NCI-H146 (cell line): ENCODE data around the gene COPZ1.
A peak's percentile ranks its signal among the peaks of the same experiment; 100 is the strongest.

Experiments
- DNase-seq: peaks from one replicate; lab custom pipeline; 2025; lab: John Stamatoyannopoulos, UW

Gene COPZ1

GRCh38 chr12:54359762-54360351 is 34.9 kb downstream of the COPZ1 start:
- DNase-seq, result no peak

GRCh38 chr12:54360717-54361456 is 36.0 kb downstream of the COPZ1 start:
- peak; percentile 86 for DNase-seq

- no peak for DNase-seq
These were observed 38.1 kb downstream of the COPZ1 start for GRCh38 chr12:54363047-54363446.

- no peak for DNase-seq
These were observed 38.7 kb downstream of the COPZ1 start for GRCh38 chr12:54363618-54364017.

- DNase-seq, result no peak
These were observed 39.5 kb downstream of the COPZ1 start, which contains the start of gene GPR84 for GRCh38 chr12:54364413-54364812. Gene GPR84, minus strand, starts transcription at chr12:54364486. Its CDS starts 635 bp downstream, at chr12:54363851.

GRCh38 chr12:54368025-54368708 is 43.2 kb downstream of the COPZ1 start:
- DNase-seq, result no peak

GRCh38 chr12:54368709-54369596 is 44.0 kb downstream of the COPZ1 start:
- DNase-seq, result peak; percentile 86

GRCh38 chr12:54369597-54370131 is 44.7 kb downstream of the COPZ1 start:
- DNase-seq, result no peak

GRCh38 chr12:54370171-54370730 is 45.3 kb downstream of the COPZ1 start:
- no peak for DNase-seq

GRCh38 chr12:54371328-54372112 is 46.6 kb downstream of the COPZ1 start:
- no peak for DNase-seq

- DNase-seq, result no peak
These were observed 47.3 kb downstream of the COPZ1 start for GRCh38 chr12:54372113-54372806.

GRCh38 chr12:54373649-54374561 is 49.0 kb downstream of the COPZ1 start:
- DNase-seq, result no peak

GRCh38 chr12:54374562-54375258 is 49.8 kb downstream of the COPZ1 start:
- DNase-seq, result peak; percentile 73

GRCh38 chr12:54375259-54375579 is 50.3 kb downstream of the COPZ1 start:
- no peak for DNase-seq

- DNase-seq, result no peak
These were observed 51.7 kb downstream of the COPZ1 start for GRCh38 chr12:54376596-54376995.

- DNase-seq, result no peak
These were observed 52.1 kb downstream of the COPZ1 start for GRCh38 chr12:54377007-54377406.

GRCh38 chr12:54377797-54378515 is 53.0 kb downstream of the COPZ1 start:
- no peak for DNase-seq
